ENCODE results near the gene MUC7. TPM values are rescaled to one million over a fixed set of nuclear protein-coding genes. Genes with fewer than 3 reads are reported as not detected.

MUC7 gene
- not detected in 3 replicates for polyA plus RNA-seq
- not detected for polyA plus RNA-seq (2011; ENCODE audit: low read depth)
- polyA plus RNA-seq (2011; cell fraction: cytosol; rRNA removed), result not detected in 2 replicates
- polyA plus RNA-seq (2011; cell fraction: nucleus; rRNA removed), result not detected in 2 replicates
- not detected in 2 replicates for polyA plus RNA-seq (2012; ENCODE audit: low replicate concordance)
- polyA minus RNA-seq, result not detected in 3 replicates
- not detected for polyA minus RNA-seq (2011; cell fraction: cytosol; rRNA and poly(A)+ RNA removed)
- polyA minus RNA-seq (2011; cell fraction: nucleus; rRNA and poly(A)+ RNA removed), result not detected in 2 replicates

- dilution Hi-C loops (cut with MboI; ENCODE audit: extremely low pct_ligation_motif_present, low sequenced_read_pairs), result no loop called here
- Histone ChIP-seq H3K4me2 (ENCODE audit: control insufficient read depth, extremely low read depth, insufficient read depth, low read depth, low read length) (no peak within 1 kb of the TSS), H3K4me1 (ENCODE audit: control insufficient read depth, extremely low read depth, insufficient read depth, low read length) (no peaks in the 10 kb centered on the region), H3K36me3 (ENCODE audit: control insufficient read depth in 2 of 2, extremely low read depth in 1 of 2, insufficient read depth in 2 of 2, low read length in 2 of 2) (no peaks in the 10 kb centered on the region), H4K20me1 (ENCODE audit: control insufficient read depth, extremely low read depth, insufficient read depth, low read length) (no peaks in the 10 kb centered on the region), H3K27me3 (ENCODE audit: control insufficient read depth, extremely low read depth, insufficient read depth, low read length) (no peaks in the 10 kb centered on the region), H3K27ac (ENCODE audit: control insufficient read depth, insufficient read depth, low read length) (no peak within 1 kb of the TSS), H3K9me1 (ENCODE audit: control insufficient read depth, extremely low read depth, insufficient read depth, low read length) (no peaks in the 10 kb centered on the region), H3K79me2 (ENCODE audit: control insufficient read depth, insufficient read depth, low read length) (no peaks in the 10 kb centered on the region), H3K9me3 (ENCODE audit: control insufficient read depth, low read depth, low read length) (no peaks in the 10 kb centered on the region), H2AFZ (ENCODE audit: control insufficient read depth, low read length) (no peak within 1 kb of the TSS), H3K4me3 (ENCODE audit: control insufficient read depth in 2 of 3, extremely low read depth in 1 of 3, insufficient read depth in 2 of 3, low read depth in 1 of 3, low read length in 3 of 3) (no peak within 1 kb of the TSS), H3K9ac (ENCODE audit: control insufficient read depth, extremely low read depth, insufficient read depth, low read length) (no peak within 1 kb of the TSS)
- TF ChIP-seq CTCF (optimal IDR thresholded peaks at IDR 0.05 in 1 of 3, IDR thresholded peaks at IDR 0.05 in 1 of 3, conservative IDR thresholded peaks at IDR 0.05 in 1 of 3; ENCODE audit: extremely low read depth in 1 of 3, insufficient read depth in 2 of 3, low read length in 3 of 3), result no peak
- DNase-seq (ENCODE audit: low read depth, low spot score) (no peak), FAIRE-seq (no peak)
Measured at GRCh38 chr4:70471897-70472296, at the start of gene MUC7. MUC7 (plus strand) TSS chr4:70472197; CDS start chr4:70474022, 1,825 bp downstream.

- FAIRE-seq, result no peak
Measured at GRCh38 chr4:70425306-70425705, 46.7 kb upstream of the MUC7 start.

More at GRCh38 chr4:70425306-70425705, 46.7 kb upstream of the MUC7 start:
- Histone ChIP-seq H4K20me1 (ENCODE audit: control insufficient read depth, extremely low read depth, insufficient read depth, low read length) (no peaks in the 10 kb centered on the region), H3K4me3 (ENCODE audit: control insufficient read depth in 2 of 3, extremely low read depth in 1 of 3, insufficient read depth in 2 of 3, low read depth in 1 of 3, low read length in 3 of 3) (no peak overlapping the region), H3K79me2 (ENCODE audit: control insufficient read depth, insufficient read depth, low read length) (no peaks in the 10 kb centered on the region), H3K36me3 (ENCODE audit: control insufficient read depth in 2 of 2, extremely low read depth in 1 of 2, insufficient read depth in 2 of 2, low read length in 2 of 2) (no peaks in the 10 kb centered on the region), H3K4me1 (ENCODE audit: control insufficient read depth, extremely low read depth, insufficient read depth, low read length) (no peaks in the 10 kb centered on the region), H3K27me3 (ENCODE audit: control insufficient read depth, extremely low read depth, insufficient read depth, low read length) (no peaks in the 10 kb centered on the region), H3K4me2 (ENCODE audit: control insufficient read depth, extremely low read depth, insufficient read depth, low read depth, low read length) (no peak overlapping the region), H3K9me3 (ENCODE audit: control insufficient read depth, low read depth, low read length) (no peaks in the 10 kb centered on the region), H3K9me1 (ENCODE audit: control insufficient read depth, extremely low read depth, insufficient read depth, low read length) (no peaks in the 10 kb centered on the region), H3K27ac (ENCODE audit: control insufficient read depth, insufficient read depth, low read length) (no peak overlapping the region), H3K9ac (ENCODE audit: control insufficient read depth, extremely low read depth, insufficient read depth, low read length) (no peak overlapping the region), H2AFZ (ENCODE audit: control insufficient read depth, low read length) (no peak overlapping the region)
- no peak for DNase-seq (ENCODE audit: low read depth, low spot score)
- dilution Hi-C loops (cut with MboI; ENCODE audit: extremely low pct_ligation_motif_present, low sequenced_read_pairs), result no loop called here
- TF ChIP-seq CTCF (optimal IDR thresholded peaks at IDR 0.05 in 1 of 3, IDR thresholded peaks at IDR 0.05 in 1 of 3, conservative IDR thresholded peaks at IDR 0.05 in 1 of 3; ENCODE audit: extremely low read depth in 1 of 3, insufficient read depth in 2 of 3, low read length in 3 of 3), result no peak
- TF ChIP-seq EZH2 (IDR thresholded peaks at IDR 0.05; ENCODE audit: low read length), result no peak

Measured in keratinocyte (primary cell).